Islet precursor cell (in vitro differentiated cells): ENCODE data around the gene KCNG2.
A peak's percentile ranks its signal among the peaks of the same experiment; 100 is the strongest.
"Not testable (repeated sequence)": the region's sequence is repeated elsewhere in the genome, so short reads cannot be mapped to it uniquely, and the experiment has no call there.

Experiments
- DNase-seq: peaks from one replicate; pipeline ENCODE4 v3.0.0-alpha.2; 2018

KCNG2 gene

DNA sequence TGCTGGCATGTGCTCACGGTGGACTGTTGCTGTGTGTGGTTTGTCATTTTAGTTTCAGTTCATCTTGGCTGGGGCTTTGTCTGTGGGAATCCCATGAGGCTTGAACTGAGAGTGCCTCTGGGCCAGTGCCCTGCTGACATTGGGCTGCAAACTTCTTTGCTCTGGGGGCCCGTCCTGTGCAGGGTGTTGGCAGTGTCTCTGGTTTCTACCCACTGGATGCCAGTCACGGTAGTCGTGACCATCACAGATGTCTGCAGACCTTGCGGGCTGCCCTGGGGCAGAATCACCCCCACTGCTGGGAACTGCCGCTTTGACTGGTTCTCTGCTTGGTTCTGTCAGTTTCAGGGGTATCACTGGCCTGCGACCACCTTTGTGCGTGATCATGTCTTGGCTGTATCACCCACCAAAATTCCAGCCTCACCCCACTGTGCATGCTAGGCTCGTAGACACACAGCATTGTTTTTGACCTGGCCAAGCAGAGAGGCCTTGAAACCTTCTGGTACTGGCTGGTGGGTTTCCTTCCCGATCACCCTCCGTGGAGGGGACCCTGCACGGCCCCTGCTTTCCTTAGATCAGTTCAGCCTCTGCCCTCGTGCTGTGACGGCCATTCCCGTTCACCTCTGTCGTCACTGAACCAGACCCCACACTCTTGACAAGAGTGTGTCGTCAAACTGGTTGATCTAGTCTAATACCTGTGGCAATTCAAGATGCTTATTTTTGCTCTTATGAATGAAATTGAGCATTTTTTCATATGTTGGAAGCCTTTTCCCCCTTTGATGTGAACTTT, 57.6 kb downstream of the KCNG2 start:
- peak; percentile 53 for DNase-seq

DNA sequence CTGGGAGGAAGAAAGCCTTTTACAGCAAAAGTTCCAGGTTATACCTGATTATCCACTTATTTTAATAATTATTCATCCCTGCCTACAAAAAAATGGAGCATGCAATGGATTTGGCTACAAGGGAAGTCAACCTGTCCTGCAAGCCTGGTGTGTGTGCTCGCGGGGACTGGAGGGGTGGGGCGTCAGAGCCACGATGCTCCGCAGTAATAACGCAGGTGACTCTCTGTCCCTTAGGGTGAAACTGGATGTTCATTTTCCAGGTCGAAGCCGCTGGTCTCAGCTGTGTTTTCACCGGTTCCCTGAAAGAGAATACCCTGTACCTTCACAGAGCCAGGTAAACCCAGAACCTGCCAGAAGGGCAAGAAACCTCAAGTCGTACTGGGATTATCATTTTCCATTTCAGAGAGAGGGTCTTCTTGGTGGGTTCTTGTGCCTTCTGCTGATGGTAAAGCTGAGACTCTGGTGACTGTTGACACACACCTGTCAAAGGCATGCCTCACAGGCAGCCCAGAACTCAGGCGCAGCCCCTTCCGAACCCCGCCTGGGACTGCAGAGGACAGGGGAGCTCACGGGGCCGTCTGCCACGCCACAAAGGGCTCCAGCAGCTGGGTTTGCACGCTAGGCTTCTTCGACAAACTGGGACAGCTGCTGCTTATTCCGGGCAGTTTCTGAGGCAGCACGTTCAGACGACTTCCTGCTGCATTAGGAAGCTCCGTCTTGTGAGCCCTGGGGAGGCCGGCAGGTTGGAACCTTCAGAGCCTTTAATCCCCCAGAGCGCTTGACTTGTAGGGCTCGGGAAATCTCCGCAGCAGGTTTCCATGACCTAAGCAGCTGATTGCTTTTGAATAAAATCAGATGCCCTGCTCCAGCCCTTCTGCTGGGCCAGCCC, 58.6 kb downstream of the KCNG2 start:
- DNase-seq, result peak; percentile 68

DNA sequence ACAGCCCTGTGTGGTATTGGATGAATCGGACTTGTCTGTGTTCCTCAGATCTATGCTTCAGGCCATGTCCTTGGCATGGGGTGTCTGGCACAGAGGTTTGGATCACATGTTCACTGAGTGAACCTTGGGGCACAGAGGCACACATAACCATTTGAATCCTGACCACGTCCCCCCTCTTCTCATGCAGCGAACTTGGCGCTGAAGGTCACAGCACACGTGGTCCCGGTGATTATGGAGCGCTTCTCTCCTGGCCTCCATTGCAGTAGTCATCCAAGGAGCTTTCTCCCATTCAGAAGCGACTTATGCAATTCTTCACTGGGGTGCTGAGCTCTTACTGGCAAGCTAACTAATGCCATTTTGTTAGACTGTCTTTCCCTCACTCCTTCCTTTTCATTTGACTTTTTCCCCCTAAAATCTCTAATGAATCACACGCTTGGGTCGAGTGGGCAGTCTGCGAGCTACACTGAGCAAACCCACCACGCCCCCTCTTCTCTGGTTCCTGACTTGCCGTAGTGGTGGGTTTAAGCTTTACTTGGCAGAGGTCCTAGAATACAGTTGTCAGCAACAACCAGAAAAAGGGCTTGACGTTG, 59.4 kb downstream of the KCNG2 start:
- no peak for DNase-seq

GRCh38 chr18:79859314-79859713, 61.6 kb downstream of the KCNG2 start:
- no peak for DNase-seq

DNA sequence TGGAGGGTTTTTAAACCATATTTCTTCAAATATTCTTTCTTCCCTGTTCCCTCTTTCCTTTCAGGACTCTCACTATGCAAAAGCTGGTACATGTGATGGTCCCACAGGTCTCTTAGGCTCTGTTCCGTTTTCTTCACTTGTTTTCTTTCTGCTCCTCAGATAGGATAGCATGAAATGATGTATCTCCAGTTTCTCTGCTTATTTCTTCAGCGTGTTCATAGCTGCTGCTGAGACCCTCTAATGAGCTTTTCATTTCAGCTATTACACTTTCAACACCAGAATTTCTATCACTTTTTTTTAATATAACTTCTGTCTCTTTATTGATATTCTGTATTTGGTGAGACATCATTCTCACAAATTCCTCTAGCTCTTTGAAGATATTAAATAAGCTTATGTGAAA, 63.9 kb downstream of the KCNG2 start:
- no peak for DNase-seq

- peak; percentile 42 for DNase-seq
Observed at GRCh38 chr18:79862562-79862961, 64.8 kb downstream of the KCNG2 start.

DNA sequence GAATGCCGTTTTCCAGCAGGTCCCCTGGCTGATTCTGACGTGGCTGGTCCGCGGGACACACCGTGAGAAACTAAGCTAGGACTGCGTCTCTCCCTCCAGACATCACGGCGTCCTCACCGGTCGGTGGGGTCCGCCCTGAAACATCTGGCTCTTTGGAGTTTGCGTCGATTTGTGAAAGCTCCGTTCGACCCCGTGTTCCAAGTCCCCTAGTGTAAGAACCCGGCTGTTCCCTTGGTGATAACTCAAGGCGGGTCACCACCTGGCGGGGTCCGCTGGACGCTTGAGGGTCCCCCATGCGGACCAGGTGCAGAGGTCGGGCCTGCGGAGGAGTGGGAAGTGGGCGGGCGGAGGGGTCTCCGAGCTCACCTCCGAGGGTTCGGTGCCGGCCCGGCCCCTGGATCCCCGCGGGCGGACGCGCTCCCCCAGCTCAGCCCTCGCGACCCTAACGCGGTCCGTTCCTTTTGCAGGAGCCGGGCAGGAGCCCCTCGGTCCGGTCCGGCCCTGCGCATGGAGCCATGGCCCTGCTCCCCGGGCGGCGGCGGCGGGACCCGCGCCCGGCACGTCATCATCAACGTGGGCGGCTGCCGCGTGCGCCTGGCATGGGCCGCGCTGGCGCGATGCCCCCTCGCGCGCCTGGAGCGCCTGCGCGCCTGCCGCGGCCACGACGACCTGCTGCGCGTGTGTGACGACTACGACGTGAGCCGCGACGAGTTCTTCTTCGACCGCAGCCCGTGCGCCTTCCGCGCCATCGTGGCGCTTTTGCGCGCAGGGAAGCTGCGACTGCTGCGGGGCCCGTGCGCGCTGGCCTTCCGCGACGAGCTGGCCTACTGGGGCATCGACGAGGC, 65.6 kb downstream of the KCNG2 start:
- no peak for DNase-seq

DNA sequence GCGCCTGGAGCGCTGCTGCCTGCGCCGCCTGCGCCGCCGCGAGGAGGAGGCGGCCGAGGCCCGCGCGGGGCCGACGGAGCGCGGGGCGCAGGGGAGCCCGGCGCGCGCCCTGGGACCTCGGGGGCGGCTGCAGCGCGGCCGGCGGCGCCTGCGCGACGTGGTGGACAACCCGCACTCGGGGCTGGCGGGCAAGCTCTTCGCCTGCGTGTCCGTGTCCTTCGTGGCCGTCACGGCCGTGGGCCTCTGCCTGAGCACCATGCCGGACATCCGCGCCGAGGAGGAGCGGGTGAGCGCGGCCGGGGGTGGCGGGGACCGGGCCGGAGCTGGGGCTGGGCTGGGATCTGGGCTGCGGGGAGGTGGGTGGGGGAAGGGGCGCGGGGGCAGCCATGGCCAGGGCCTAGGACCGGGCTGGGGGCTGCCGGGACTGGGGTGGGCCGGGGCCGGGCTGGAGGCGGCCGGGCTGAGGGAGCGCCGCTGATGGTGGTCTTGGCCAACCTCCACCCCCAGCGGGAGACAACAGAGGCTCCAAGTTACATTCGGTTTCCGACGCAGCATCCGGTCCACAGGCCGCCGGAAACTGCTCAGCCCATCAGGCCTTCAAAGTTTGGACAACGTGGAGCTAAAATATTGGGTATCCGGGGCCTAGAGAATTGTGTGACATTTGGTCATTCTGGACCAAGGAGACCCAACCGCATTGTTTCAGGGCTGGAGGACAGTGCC, 66.4 kb downstream of the KCNG2 start:
- peak; percentile 47 for DNase-seq

GRCh38 chr18:79864955-79865354, 67.2 kb downstream of the KCNG2 start:
- not testable (repeated sequence) for DNase-seq

DNA sequence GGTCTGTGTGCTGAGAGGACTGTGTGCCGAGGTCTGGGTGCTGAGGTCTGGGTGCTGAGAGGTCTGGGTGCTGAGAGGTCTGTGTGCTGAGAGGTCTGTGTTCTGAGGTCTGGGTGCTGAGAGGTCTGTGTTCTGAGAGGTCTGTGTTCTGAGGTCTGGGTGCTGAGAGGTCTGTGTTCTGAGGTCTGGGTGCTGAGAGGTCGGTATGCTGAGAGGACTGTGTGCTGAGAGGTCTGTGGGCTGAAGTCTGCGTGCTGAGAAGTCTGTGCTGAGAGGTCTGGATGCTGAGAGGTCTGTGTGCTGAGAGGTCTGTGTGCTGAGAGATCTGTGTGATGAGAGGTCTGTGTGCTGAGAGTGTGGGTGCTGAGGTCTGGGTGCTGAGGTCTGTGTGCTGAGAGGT, 68.2 kb downstream of the KCNG2 start:
- DNase-seq, result not testable (repeated sequence)

- DNase-seq, result peak; percentile 47
Observed at GRCh38 chr18:79866889-79867574, 69.3 kb downstream of the KCNG2 start.

GRCh38 chr18:79867666-79868065, 69.9 kb downstream of the KCNG2 start:
- DNase-seq, result peak; percentile 43

DNA sequence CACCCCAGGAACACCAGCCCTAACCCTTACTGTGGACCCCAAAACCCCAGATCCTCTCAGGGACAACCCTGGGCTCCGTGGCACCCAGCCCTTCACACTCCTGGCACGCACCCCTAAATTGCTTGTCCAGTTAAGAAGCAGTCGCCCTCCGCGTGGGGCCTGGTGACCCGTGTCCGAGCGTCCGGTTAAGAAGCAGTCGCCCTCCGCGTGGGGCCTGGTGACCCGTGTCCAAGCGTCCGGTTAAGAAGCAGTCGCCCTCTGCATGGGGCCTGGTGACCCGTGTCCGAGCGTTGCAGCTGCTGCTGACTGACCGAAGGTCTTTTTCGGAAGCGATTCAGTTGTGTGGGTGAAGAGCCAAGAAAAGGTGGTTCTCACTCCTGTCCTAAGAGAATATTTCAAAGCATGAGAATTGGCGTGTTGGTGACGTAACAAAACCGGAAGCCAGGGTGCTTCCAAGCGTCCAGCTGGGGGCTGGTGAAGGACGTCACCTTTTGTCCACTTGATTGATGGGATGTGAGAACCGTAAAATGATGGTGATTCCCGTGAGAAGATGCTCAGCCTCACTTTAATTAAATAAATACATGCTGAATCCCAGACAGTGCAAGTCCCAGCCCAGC, 70.5 kb downstream of the KCNG2 start:
- DNase-seq, result no peak

DNA sequence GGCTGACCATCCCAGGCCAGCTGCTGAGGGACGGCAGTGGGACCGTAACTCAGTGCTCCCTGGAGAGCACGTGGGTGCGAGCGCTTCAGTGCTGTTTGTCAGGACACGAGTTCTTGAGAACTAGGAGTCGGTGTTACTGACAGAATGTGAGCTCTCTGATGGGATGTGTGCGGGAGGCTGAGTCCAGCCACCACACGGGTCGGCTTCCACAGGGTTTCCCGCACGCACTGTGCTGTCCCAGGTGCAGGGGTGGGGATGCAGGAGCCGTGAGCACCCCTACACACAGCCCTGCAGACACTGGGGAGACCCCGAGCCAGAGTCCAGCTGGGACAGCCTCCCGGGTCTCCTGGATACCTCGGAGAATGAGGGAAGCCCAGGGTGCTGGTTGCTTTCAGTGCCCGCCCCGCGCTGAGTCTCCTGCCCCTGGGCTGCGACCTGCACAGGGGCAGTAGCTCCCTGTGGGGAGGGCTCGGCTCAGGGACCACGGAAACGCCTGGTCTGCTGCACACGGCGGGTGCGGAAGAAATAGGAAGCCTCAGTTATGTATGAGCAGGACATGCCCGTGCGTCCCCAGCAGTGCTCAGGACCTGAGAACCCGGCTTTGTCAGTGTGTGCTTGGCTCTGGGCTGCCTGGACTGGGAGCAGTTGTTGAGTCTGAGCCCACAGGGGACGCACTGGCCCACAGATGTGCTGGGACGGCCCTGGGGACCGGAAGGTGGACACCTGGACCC, 71.2 kb downstream of the KCNG2 start:
- DNase-seq, result peak; percentile 43

DNA sequence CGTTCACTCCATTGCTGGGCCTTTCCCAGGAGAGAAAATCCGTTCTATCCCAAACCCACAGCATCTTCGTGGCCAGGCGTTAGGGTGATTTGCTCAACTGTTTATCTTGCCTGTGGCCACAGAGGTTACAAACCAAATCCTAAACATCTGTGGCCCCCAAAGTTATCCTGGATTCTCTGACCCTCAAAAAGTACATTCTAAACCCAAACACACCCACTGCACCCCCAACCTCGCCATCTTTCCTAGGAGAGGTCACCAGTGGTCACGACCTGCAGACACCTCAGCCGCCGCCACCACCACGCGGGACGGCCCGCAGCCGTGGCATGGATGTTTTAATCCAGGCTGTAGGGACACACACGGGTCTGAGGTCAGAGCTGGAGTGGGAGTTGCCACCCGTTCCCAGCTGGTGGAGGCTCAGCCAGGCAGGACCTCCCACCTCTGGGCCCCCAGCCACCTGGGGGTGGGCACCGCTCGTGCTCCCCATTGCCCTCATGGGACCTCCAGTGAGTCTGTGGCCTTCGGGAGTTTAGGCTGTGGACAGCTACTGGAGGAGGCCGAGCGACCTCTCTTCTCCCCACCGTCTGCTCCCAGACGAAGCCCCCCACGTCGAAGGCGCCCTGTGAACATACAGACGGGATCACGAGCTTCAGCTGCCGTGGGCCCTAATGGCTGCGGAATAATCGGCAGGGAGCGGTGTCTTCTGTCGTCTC, 72.0 kb downstream of the KCNG2 start:
- peak; percentile 40 for DNase-seq

- no peak for DNase-seq
Observed at GRCh38 chr18:79870301-79871025, 72.7 kb downstream of the KCNG2 start.

- peak; percentile 46 for DNase-seq
Observed at GRCh38 chr18:79871026-79871390, 73.3 kb downstream of the KCNG2 start.

- DNase-seq, result peak; percentile 43
Observed at GRCh38 chr18:79871481-79872091, 73.8 kb downstream of the KCNG2 start.
